Neural cell (in vitro differentiated cells): Measurements from ENCODE around the gene MORN4. TPM values are rescaled to one million over a fixed set of nuclear protein-coding genes. Genes with fewer than 3 reads are reported as not detected.

ENCODE experiments used
- H2AFZ ChIP-seq: fragments of 200-600, 300-800 bp; sonication (generic), shearing (Covaris generic); 2 replicates; pipeline ENCODE4 v1.6.0; 2014; ENCODE audit warnings: low read depth, mild to moderate bottlenecking, antibody characterized with exemption, low read length, moderate library complexity
- H3F3A ChIP-seq: fragments of 200-600 bp; shearing (Covaris generic); 2 replicates; pipeline ENCODE4 v1.6.1; 2016; ENCODE audit warnings: mild to moderate bottlenecking, moderate library complexity, mixed read lengths, antibody characterized with exemption, low read length; ENCODE audit not compliant: insufficient read depth, poor library complexity, severe bottlenecking
- H3K27ac ChIP-seq: fragments of 200-600, 300-800 bp; sonication (generic), shearing (Covaris generic); 2 replicates; pipeline ENCODE4 v1.5.1; 2014; ENCODE audit warnings: mild to moderate bottlenecking, low read length, moderate library complexity
- H3K27me3 ChIP-seq: fragments of 300-800, 200-600 bp; sonication (generic), shearing (Covaris generic); 2 replicates; pipeline ENCODE4 v1.6.0; 2014; ENCODE audit warnings: mild to moderate bottlenecking, low read depth, low read length, moderate library complexity; ENCODE audit not compliant: insufficient read depth
- H3K36me3 ChIP-seq: fragments of 300-800, 200-600 bp; sonication (generic), shearing (Covaris generic); 2 replicates; pipeline ENCODE4 v1.5.1; 2014; ENCODE audit warnings: mild to moderate bottlenecking, antibody characterized with exemption, low read length, moderate library complexity; ENCODE audit not compliant: insufficient read depth
- H3K4me2 ChIP-seq: fragments of 300-800, 200-600 bp; sonication (generic), shearing (Covaris generic); 2 replicates; pipeline ENCODE4 v1.6.0; 2014; ENCODE audit warnings: mild to moderate bottlenecking, low read length
- H3K4me3 ChIP-seq: fragments of 300-800, 200-600 bp; sonication (generic), shearing (Covaris generic); 2 replicates; pipeline ENCODE4 v1.5.1; 2014; ENCODE audit warnings: mild to moderate bottlenecking, low read length, moderate library complexity
- H3K79me2 ChIP-seq: fragments of 200-600 bp; shearing (Covaris generic); replicated peaks from 2 replicates; pipeline ENCODE4 v1.6.0; 2014; ENCODE audit warnings: mild to moderate bottlenecking, low read length, moderate library complexity; ENCODE audit not compliant: insufficient read depth
- H3K9ac ChIP-seq: fragments of 300-800, 200-600 bp; sonication (generic), shearing (Covaris generic); 2 replicates; pipeline ENCODE4 v1.6.1; 2016; ENCODE audit warnings: mild to moderate bottlenecking, low read length, mixed read lengths
- H3K9me2 ChIP-seq: fragments of 200-600 bp; shearing (Covaris generic); 2 replicates; pipeline ENCODE4 v1.6.1; 2016; ENCODE audit warnings: mild to moderate bottlenecking, low read length, mixed read lengths; ENCODE audit not compliant: insufficient read depth
- H3K9me3 ChIP-seq: fragments of 200-600, 300-800 bp; sonication (generic), shearing (Covaris generic); 2 replicates; pipeline ENCODE4 v1.6.1; 2016; ENCODE audit warnings: mild to moderate bottlenecking, mixed run types, low read length, moderate library complexity, mixed read lengths
- H4K20me1 ChIP-seq: fragments of 200-600 bp; shearing (Covaris generic); 2 replicates; pipeline ENCODE4 v1.6.1; 2016; ENCODE audit warnings: mild to moderate bottlenecking, mixed run types; ENCODE audit not compliant: insufficient read depth
- EP300 ChIP-seq: fragments of 450-650 bp; conservative IDR thresholded peaks from 2 replicates; pipeline ENCODE4 v1.6.1; 2014; ENCODE audit warnings: antibody characterized with exemption, mild to moderate bottlenecking, moderate library complexity; ENCODE audit not compliant: poor library complexity, severe bottlenecking
- EZH2 ChIP-seq: fragments of 200-600, 300-800 bp; shearing (Covaris generic), sonication (generic); IDR thresholded peaks from 2 replicates; pipeline ENCODE4 v1.6.1; 2014; ENCODE audit warnings: antibody characterized with exemption, low read length, borderline replicate concordance, mild to moderate bottlenecking; ENCODE audit not compliant: insufficient read depth, poor library complexity, severe bottlenecking
- MXI1 ChIP-seq: fragments of 450-650 bp; conservative IDR thresholded peaks from 2 replicates; pipeline ENCODE4 v1.6.1; 2014; ENCODE audit warnings: antibody characterized with exemption, mild to moderate bottlenecking; ENCODE audit not compliant: poor library complexity, severe bottlenecking
- POLR2AphosphoS5 ChIP-seq: IDR thresholded peaks from 2 replicates; pipeline ENCODE4 v1.6.1; 2012
- RAD21 ChIP-seq: fragments of 450-650 bp; conservative IDR thresholded peaks from 2 replicates; pipeline ENCODE4 v1.6.1; 2014; ENCODE audit warnings: antibody characterized with exemption, mild to moderate bottlenecking, moderate library complexity
- SMC3 ChIP-seq: fragments of 450-650 bp; conservative IDR thresholded peaks from 2 replicates; pipeline ENCODE4 v1.6.1; 2014; ENCODE audit warnings: antibody characterized with exemption, mild to moderate bottlenecking, moderate library complexity; ENCODE audit not compliant: poor library complexity
- TAF1 ChIP-seq: IDR thresholded peaks from 2 replicates; pipeline ENCODE4 v1.6.1; 2012; ENCODE audit warnings: low read depth
- polyA plus RNA-seq: library from polyadenylated mRNA; depleted of rRNA; stranded (reverse); fragments of >200 nt; gene quantifications from 2 replicates; pipeline ENCODE4 v1.2.3, GENCODE V29; 2014
- TF ChIP-seq, protein P1 (sequence below): fragments of 450-650 bp; IDR thresholded peaks from 2 replicates; pipeline ENCODE4 v1.5.1; 2014; ENCODE audit warnings: antibody characterized with exemption, mild to moderate bottlenecking, moderate library complexity; ENCODE audit not compliant: poor library complexity, severe bottlenecking
- TF ChIP-seq, protein P2 (sequence below): IDR thresholded peaks from 2 replicates; pipeline ENCODE4 v1.6.1; 2012; ENCODE audit warnings: borderline replicate concordance

The MORN4 gene
- polyA plus RNA-seq, 1 donor from 2014 or later = 64.7 TPM

DNA sequence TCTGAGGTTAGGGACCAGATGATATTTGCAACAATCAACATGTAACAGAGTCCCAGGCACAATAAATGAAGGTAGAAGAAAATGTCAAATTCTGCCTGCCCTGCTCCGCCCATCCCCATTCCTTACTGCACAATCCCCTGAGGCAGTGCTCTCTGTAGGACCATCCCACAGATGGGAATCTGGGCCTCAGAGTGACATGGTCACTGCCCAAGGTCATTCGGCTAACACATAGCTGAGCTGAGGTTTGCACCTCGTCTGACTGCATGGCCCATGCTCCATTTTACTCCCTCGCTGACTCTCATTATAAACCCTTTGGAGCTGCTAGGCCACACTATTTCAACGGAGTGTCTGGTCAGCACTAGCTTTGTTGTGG is 47.9 kb downstream of the MORN4 start:
- no peaks in the 10 kb centered on the region for H3F3A ChIP-seq
- H3K9me2 ChIP-seq = no peaks in the 10 kb centered on the region
- H3K79me2 ChIP-seq = no peaks in the 10 kb centered on the region
- H3K4me3 ChIP-seq = no peak overlapping the region
- no peak overlapping the region for H3K4me2 ChIP-seq
- H3K36me3 ChIP-seq = no peaks in the 10 kb centered on the region
- no peak overlapping the region for H3K9ac ChIP-seq
- no peaks in the 10 kb centered on the region for H4K20me1 ChIP-seq
- no peak overlapping the region for H3K27ac ChIP-seq
- no peaks in the 10 kb centered on the region for H3K9me3 ChIP-seq
- TF ChIP-seq, protein P1, sequence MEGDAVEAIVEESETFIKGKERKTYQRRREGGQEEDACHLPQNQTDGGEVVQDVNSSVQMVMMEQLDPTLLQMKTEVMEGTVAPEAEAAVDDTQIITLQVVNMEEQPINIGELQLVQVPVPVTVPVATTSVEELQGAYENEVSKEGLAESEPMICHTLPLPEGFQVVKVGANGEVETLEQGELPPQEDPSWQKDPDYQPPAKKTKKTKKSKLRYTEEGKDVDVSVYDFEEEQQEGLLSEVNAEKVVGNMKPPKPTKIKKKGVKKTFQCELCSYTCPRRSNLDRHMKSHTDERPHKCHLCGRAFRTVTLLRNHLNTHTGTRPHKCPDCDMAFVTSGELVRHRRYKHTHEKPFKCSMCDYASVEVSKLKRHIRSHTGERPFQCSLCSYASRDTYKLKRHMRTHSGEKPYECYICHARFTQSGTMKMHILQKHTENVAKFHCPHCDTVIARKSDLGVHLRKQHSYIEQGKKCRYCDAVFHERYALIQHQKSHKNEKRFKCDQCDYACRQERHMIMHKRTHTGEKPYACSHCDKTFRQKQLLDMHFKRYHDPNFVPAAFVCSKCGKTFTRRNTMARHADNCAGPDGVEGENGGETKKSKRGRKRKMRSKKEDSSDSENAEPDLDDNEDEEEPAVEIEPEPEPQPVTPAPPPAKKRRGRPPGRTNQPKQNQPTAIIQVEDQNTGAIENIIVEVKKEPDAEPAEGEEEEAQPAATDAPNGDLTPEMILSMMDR = no peak
- TF ChIP-seq EZH2 = no peak
- TF ChIP-seq SMC3 = no peak
- TF ChIP-seq, protein P2, sequence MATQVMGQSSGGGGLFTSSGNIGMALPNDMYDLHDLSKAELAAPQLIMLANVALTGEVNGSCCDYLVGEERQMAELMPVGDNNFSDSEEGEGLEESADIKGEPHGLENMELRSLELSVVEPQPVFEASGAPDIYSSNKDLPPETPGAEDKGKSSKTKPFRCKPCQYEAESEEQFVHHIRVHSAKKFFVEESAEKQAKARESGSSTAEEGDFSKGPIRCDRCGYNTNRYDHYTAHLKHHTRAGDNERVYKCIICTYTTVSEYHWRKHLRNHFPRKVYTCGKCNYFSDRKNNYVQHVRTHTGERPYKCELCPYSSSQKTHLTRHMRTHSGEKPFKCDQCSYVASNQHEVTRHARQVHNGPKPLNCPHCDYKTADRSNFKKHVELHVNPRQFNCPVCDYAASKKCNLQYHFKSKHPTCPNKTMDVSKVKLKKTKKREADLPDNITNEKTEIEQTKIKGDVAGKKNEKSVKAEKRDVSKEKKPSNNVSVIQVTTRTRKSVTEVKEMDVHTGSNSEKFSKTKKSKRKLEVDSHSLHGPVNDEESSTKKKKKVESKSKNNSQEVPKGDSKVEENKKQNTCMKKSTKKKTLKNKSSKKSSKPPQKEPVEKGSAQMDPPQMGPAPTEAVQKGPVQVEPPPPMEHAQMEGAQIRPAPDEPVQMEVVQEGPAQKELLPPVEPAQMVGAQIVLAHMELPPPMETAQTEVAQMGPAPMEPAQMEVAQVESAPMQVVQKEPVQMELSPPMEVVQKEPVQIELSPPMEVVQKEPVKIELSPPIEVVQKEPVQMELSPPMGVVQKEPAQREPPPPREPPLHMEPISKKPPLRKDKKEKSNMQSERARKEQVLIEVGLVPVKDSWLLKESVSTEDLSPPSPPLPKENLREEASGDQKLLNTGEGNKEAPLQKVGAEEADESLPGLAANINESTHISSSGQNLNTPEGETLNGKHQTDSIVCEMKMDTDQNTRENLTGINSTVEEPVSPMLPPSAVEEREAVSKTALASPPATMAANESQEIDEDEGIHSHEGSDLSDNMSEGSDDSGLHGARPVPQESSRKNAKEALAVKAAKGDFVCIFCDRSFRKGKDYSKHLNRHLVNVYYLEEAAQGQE = no peak
- no peak for TF ChIP-seq MXI1
- no peak for TF ChIP-seq EP300
- no peak for TF ChIP-seq TAF1
- TF ChIP-seq POLR2AphosphoS5 = no peak
- no peak for TF ChIP-seq RAD21
- H2AFZ ChIP-seq = no peak overlapping the region
- no peaks in the 10 kb centered on the region for H3K27me3 ChIP-seq

DNA sequence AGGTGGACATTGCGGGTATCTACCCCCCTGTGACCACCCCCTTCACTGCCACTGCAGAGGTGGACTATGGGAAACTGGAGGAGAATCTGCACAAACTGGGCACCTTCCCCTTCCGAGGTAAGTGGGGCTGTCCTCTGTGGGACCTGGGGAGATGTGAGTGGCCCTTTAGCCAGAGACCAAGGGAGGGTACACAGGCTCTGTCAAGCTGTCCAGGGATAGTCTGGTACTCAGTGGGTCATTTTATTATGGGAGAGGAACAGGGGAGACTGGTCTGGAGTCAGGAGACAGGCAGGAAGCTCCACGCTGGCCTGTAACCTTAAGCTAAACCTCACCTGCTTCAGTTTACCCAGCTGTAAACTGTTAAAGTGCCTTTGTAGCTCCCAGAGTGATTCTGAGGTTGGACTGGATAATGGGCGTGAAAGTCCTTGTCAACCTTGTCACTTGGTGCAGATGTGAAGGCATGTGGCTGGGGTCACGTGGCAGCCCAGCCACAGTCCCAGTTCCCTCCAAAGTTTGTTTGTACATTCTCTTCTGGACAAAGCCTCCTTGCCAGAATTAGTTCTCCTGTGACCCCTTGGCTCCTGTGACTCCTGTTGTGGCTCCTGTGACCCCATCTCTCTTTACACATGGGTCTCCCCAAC is 48.4 kb downstream of the MORN4 start:
- no peaks in the 10 kb centered on the region for H3K27me3 ChIP-seq
- H4K20me1 ChIP-seq = no peaks in the 10 kb centered on the region
- H3K27ac ChIP-seq = no peak overlapping the region
- no peaks in the 10 kb centered on the region for H3K36me3 ChIP-seq
- no peaks in the 10 kb centered on the region for H3K9me3 ChIP-seq
- H3K9me2 ChIP-seq = no peaks in the 10 kb centered on the region
- H3K9ac ChIP-seq = no peak overlapping the region
- TF ChIP-seq POLR2AphosphoS5 = no peak
- no peak for TF ChIP-seq MXI1
- no peak for TF ChIP-seq SMC3
- TF ChIP-seq, protein P1 = no peak
- TF ChIP-seq, protein P2 = no peak
- TF ChIP-seq EP300 = no peak
- TF ChIP-seq RAD21 = no peak
- TF ChIP-seq EZH2 = no peak
- no peak for TF ChIP-seq TAF1
- H2AFZ ChIP-seq = no peak overlapping the region
- no peaks in the 10 kb centered on the region for H3F3A ChIP-seq
- H3K79me2 ChIP-seq = no peaks in the 10 kb centered on the region
- no peak overlapping the region for H3K4me2 ChIP-seq
- no peak overlapping the region for H3K4me3 ChIP-seq
